Astrocyte of the spinal cord (primary cell): Measurements from ENCODE around the gene CYP27C1.
"Not testable (repeated sequence)": the region's sequence is repeated elsewhere in the genome, so short reads cannot be mapped to it uniquely, and the experiment has no call there.

ENCODE experiments used
- DNase-seq: peaks from one replicate; pipeline ENCODE4 v3.0.0; 2011; ENCODE audit warnings: low read depth, low spot score
- H3K4me3 ChIP-seq: 2 replicates; pipeline ENCODE4 v1.5.1; 2011; ENCODE audit warnings: low read depth, mild to moderate bottlenecking, low read length, moderate library complexity
- CTCF ChIP-seq: IDR thresholded peaks from 2 replicates; pipeline ENCODE4 v1.5.1; 2012; ENCODE audit warnings: low read depth, mild to moderate bottlenecking, low read length, inconsistent platforms
- in situ Hi-C: cut with HindIII; loops from 2 replicates; pipeline ENCODE4 v1.10.0; 2017; ENCODE audit warnings: low sequenced_read_pairs

The CYP27C1 gene

GRCh38 chr2:127255146-127255545, 35.0 kb upstream of the CYP27C1 start:
- no peak for TF ChIP-seq CTCF
- no peak overlapping the region for H3K4me3 ChIP-seq
- DNase-seq = no peak
- in situ Hi-C loops = no loop called here

GRCh38 chr2:127254386-127254981, 34.4 kb upstream of the CYP27C1 start:
- DNase-seq = peak; percentile 12
- in situ Hi-C loops = no loop called here
- no peak for TF ChIP-seq CTCF
- H3K4me3 ChIP-seq = no peak overlapping the region

- DNase-seq, H3K4me3 ChIP-seq, in situ Hi-C loops: not testable (repeated sequence)
These were observed 21.1 kb upstream of the CYP27C1 start for GRCh38 chr2:127241184-127241583.

GRCh38 chr2:127239395-127239794, 19.3 kb upstream of the CYP27C1 start:
- TF ChIP-seq CTCF = no peak
- DNase-seq = no peak
- no peak overlapping the region for H3K4me3 ChIP-seq
- in situ Hi-C loops = no loop called here

GRCh38 chr2:127237768-127238167, 17.7 kb upstream of the CYP27C1 start:
- in situ Hi-C loops, H3K4me3 ChIP-seq: not testable (repeated sequence)

GRCh38 chr2:127235082-127235702, 15.1 kb upstream of the CYP27C1 start:
- no peak for TF ChIP-seq CTCF
- H3K4me3 ChIP-seq = no peak overlapping the region
- in situ Hi-C loops = no loop called here
- DNase-seq = no peak

More at GRCh38 chr2:127237768-127238167, 17.7 kb upstream of the CYP27C1 start:
- not testable (repeated sequence) for DNase-seq

- H3K4me3 ChIP-seq = no peak overlapping the region
- no peak for DNase-seq
- no peak for TF ChIP-seq CTCF
- in situ Hi-C loops = no loop called here
These were observed 13.6 kb upstream of the CYP27C1 start for GRCh38 chr2:127233710-127234109.
